GM10847 (cell line): ENCODE measurements around the gene RPUSD1.

ENCODE experiments used
- POLR2A ChIP-seq: IDR thresholded peaks from 2 replicates; pipeline ENCODE4 v1.6.1; 2011; ENCODE audit not compliant: insufficient read length; ENCODE audit errors: extremely low read depth

RPUSD1 gene

GRCh38 chr16:804193-805048 lies 16.2 kb upstream of the RPUSD1 start:
- TF ChIP-seq POLR2A: no peak

GRCh38 chr16:803754-804080 lies 15.5 kb upstream of the RPUSD1 start:
- no peak for TF ChIP-seq POLR2A

DNA sequence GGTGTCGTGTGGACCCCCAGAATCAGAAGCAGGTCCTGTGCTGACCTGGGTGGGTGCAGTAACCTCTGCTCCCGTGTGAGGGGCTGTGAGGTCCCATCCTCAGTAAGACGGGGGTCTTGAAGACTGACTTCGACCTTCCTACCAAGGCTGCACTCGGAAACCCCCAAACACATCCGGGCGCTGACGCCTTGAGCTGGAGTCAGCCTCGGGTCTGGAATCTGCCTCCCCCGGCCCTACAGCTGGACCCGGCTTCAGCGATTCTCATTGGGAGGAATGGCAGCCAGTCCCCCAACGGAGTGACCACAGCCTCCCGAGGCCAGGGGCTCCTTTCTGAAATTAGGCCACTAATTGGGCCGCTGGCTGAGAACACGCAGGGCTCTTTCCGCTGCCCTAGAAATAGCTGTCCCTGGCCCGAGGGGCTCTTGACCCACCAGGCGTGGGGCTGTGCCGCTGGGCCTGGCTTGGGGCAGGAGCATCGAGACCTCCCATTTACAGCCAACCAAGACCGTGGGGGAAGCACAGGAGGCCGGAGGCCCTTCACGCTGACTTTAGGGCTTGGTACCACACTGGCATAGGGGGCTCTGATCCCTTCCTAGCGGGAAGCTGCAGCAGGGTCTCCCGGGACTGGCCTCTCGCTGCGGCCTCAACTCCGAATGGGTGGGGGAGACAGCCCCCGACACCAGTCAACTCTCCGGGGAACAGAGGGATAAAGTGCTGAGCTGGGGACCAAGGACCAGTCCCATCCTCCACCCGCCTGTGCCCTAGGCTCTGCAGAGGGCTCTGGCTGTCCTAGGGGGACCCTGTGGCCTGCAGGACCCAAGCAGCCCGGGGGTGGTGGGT lies 15.0 kb upstream of the RPUSD1 start:
- TF ChIP-seq POLR2A: no peak

- TF ChIP-seq POLR2A: no peak
These were observed 14.3 kb upstream of the RPUSD1 start for GRCh38 chr16:802461-802860.

- no peak for TF ChIP-seq POLR2A
These were observed 13.6 kb upstream of the RPUSD1 start for GRCh38 chr16:801584-802363.

GRCh38 chr16:800834-801511 lies 12.8 kb upstream of the RPUSD1 start:
- no peak for TF ChIP-seq POLR2A

GRCh38 chr16:799948-800833 lies 12.0 kb upstream of the RPUSD1 start, which contains the start of gene GNG13:
Gene GNG13, minus strand, starts transcription at chr16:800734. Its CDS starts 1,657 bp downstream, at chr16:799077.
- no peak for TF ChIP-seq POLR2A

DNA sequence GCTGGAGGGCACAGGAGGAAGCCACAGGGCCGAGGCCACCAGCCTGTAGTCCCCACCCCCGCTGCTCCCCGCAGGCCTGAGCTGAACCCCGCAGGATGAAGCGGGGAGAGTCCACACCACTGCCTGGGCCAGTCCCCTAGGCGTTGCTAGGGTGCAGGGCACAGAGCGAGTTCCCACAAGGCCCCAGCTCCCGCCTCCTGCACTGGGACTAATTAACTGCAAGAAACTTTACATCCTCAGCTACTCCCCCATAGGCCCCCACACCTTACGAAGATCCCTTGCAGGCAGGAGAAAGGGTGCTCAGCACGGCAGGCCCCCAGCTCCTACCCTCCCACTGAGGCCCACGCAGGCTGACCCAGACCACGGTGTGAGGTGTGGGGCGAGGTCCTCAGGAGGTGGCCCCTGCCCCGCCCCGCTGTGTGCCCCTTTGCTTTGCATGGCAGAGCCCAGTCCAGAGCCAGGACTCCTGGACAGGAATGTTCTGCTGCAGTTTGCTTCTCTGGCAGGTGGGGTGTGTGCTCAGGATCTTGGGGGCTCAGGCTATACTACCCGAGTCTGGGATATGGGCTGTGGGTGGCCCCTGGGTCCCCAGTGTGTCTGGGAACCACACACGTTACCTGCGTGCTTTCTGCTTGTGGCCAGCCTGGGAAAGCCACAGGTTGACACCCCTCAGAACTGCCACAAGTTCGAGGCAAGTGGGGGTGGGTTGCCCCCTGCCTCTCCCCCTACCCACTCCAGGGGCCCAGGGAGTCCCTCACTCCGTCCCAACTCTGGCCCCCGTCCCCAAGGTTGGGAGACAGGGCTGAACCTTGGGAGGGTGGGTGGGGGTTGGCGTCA lies 11.1 kb upstream of the RPUSD1 start:
- TF ChIP-seq POLR2A: no peak

- TF ChIP-seq POLR2A: no peak
These were observed 10.5 kb upstream of the RPUSD1 start for GRCh38 chr16:798666-799065.

- TF ChIP-seq POLR2A: no peak
These were observed 9.5 kb upstream of the RPUSD1 start for GRCh38 chr16:797686-798085.

GRCh38 chr16:797120-797420 lies 8.9 kb upstream of the RPUSD1 start:
- no peak for TF ChIP-seq POLR2A

DNA sequence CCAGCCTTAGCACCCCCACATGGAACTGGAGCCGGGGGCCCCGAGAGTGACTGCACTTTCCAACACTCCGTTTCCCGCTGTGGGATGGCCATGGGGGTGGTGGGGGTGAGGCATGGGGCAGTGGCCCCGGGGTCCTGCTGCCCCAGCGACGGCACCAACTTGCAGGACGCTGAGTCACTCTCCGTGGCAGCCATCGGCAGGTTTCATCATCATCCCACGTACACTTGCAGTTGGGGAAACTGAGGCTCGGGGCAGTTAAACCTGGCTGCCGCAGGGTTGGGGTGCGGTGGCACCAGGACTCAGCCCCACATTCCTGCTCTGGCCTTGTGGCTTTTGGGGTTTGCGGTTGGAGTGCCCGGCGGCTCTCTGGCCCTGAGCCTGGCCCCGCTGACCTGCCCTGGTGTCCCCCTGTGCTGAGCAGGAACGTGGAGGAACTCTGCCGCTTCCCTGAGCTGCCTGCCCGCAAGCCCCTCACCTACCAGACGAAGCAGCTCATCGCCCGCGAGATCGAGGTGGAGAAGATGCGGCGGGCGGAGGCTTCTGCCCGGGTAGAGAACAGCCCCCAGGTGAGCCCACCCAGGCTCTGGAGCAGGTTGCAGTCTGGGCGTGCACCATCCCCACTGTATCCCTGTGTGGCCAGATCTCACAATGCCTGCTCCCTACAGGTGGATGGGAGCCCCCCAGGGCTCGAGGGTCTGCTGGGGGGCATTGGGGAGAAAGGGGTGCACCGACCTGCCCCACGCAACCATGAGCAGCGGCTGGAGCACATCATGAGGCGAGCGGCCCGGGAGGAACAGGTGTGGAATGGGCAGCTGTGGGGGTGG lies 8.3 kb upstream of the RPUSD1 start:
- TF ChIP-seq POLR2A: no peak
